ENCODE data around the gene PRKAR1B. TPM values are rescaled to one million over a fixed set of nuclear protein-coding genes. Genes with fewer than 3 reads are reported as not detected.

Gene PRKAR1B
- total RNA-seq, 2 donors from 2014 or later, result 33.5 to 43.2 TPM

GRCh38 chr7:499853-500485 lies 227.1 kb downstream of the PRKAR1B start:
- Mint-ChIP-seq H3K27ac (no peak overlapping the region), H3K4me3 (no peak overlapping the region), H3K27me3 (ENCODE audit: insufficient read depth) (no peaks in the 10 kb centered on the region), H3K36me3 (ENCODE audit: low read depth) (peaks cover 47% of the 10 kb centered on the region), H3K9me3 (no peaks in the 10 kb centered on the region), H3K4me1 (peaks cover 17% of the 10 kb centered on the region)
- Histone ChIP-seq H3K4me1 (ENCODE audit: control insufficient read depth, insufficient read depth, low read length) (peaks cover 6% of the 10 kb centered on the region), H3K9me3 (ENCODE audit: control insufficient read depth, low read length) (no peaks in the 10 kb centered on the region), H3K27ac (ENCODE audit: low read depth, low read length) (no peak overlapping the region), H3K4me3 (ENCODE audit: low read length) (no peak overlapping the region), H3K27me3 (ENCODE audit: control insufficient read depth, insufficient read depth, low read length, poor library complexity, severe bottlenecking) (no peaks in the 10 kb centered on the region), H3K36me3 (ENCODE audit: control insufficient read depth, insufficient read depth, low read length) (no peaks in the 10 kb centered on the region), H3K9ac (ENCODE audit: extremely low read depth, low read length, poor library complexity, severe bottlenecking) (no peak overlapping the region)
- no peak for DNase-seq
- TF ChIP-seq CTCF (conservative IDR thresholded peaks at IDR 0.05), result no peak
- 94 to 96% methylated on average over 20 of the region's 20 CpGs for WGBS, 2 experiments (ENCODE audit: insufficient coverage in 1 of 2, insufficient read length in 1 of 2)

Other genes with a start within 250 kb of the PRKAR1B start
- gene PDGFA, start 207.4 kb downstream of the PRKAR1B start, total RNA-seq, result 10 to 100 TPM; 11.9 to 24.1 TPM
- 10 to 100 TPM; 54.2 to 54.3 TPM for gene DNAAF5, start 582 bp downstream of the PRKAR1B start, total RNA-seq
- gene SUN1, start 105.2 kb upstream of the PRKAR1B start, total RNA-seq, result 100 to 1,000 TPM; 133 to 136 TPM
- gene GET4, start 149.3 kb upstream of the PRKAR1B start, total RNA-seq, result 10 to 100 TPM; 73.3 to 84.3 TPM
- 1 to 10 TPM; 3.8 to 6.5 TPM for gene ADAP1, start 227.4 kb upstream of the PRKAR1B start, total RNA-seq
- 10 to 100 TPM; 15.0 to 18.5 TPM for gene COX19, start 248.3 kb upstream of the PRKAR1B start, total RNA-seq

All from endodermal cell (in vitro differentiated cells).